ENCODE measurements around the gene ALDH3B2.
"Not testable (repeated sequence)": the region's sequence is repeated elsewhere in the genome, so short reads cannot be mapped to it uniquely, and the experiment has no call there.

Gene ALDH3B2

DNA sequence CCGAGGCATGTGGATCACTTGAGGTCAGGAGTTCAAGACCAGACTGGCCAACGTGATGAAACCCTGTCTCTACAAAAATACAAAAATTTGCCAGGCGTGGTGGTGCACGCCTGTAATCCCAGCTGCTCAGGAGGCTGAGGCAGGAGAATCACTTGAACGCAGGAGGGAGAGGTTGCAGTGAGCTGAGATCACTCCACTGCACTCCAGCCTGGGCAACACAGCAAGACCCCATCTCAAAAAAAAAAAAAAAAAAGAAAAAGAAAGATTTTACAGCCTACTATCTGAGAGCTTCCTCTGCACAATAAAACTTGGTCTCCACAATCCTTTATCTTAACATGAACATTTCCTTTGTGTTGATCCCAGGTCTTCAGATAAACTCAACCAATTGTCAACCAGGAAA is 13.7 kb downstream of the ALDH3B2 start:
- not testable (repeated sequence) for DNase-seq

- not testable (repeated sequence) for DNase-seq
Observed at GRCh38 chr11:67659651-67660165, 14.7 kb downstream of the ALDH3B2 start.

- DNase-seq: no peak
Observed at GRCh38 chr11:67657300-67657699, 17.1 kb downstream of the ALDH3B2 start.

- no peak for DNase-seq
Observed at GRCh38 chr11:67656278-67656922, 18.0 kb downstream of the ALDH3B2 start.

GRCh38 chr11:67654225-67654624 is 20.2 kb downstream of the ALDH3B2 start:
- DNase-seq: no peak

DNA sequence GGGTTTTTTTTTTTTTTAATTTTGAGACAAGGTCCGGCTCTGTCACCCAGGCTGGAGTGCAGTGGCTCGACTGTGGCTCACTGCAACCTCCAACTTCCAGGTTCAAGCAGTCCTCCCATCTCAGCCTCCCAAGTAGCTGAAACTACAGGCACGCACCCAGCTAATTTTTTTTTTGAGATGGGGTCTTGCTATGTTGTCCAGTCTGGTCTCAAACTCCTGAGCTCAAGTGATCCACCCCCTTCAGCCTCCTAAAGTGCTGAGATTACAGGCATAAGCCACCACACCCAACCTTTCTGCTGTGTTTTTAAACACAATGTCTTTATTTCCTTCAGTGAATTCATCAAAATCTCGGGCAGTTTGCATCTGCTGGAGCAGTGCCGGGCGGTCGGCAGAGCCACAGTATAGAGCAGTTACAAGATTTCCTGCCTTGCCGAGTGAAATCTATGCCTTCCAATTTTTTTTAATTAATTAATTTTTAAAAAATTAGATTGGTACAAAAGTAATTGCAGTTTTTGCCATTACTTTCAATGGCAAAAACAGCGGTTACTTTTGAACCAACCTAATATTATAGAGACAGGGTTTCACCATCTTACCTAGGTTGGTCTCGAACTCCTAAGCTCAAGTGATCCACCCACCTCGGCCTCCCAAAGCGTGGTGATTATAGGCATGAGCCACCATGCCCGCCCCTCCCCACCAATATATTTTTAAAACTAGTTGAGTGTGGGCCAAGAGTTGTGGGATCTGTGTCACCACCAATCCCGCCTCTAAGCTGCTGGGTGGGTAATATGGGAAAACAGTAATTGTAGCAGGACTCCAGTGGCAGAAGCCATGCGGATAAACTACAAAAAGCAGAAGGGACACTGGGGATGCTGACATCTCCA is 21.2 kb downstream of the ALDH3B2 start:
- no peak for DNase-seq

DNA sequence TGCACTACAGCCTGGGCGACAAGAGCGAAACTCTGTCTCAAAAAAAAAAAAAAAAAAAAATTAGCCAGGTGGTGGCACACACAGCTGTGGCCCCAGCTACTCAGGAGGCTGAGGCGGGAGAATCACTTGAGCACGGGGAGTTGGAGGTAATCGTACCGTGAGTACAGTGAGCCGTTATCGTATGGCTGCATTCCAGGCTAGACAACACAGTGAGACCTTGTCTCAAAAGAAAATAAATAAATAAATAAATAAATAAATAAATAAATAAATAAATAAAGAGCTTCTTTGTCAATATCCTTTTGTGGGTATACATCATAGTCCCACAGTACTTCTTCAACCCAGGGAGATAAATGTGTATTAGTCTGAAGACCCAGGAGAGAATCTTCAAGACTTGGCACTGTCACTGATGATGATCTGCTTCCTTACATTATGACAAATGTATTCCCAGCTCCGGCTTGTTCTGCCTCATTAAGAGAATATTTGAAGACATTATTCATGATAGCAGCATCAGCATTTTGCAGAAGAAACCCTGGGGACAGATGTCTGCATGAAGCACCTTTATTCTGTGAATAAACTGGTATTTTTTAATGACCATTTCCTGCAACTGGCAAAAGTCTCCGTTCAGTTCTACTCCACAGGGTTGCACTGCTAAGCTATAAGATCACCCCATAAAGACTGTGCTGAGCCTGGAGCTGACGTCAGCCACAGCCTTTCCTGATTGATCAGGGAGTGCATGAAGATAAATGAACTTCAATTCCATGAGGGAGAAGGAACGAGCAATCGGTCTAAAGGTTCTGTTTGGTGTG is 22.2 kb downstream of the ALDH3B2 start:
- DNase-seq: no peak

DNA sequence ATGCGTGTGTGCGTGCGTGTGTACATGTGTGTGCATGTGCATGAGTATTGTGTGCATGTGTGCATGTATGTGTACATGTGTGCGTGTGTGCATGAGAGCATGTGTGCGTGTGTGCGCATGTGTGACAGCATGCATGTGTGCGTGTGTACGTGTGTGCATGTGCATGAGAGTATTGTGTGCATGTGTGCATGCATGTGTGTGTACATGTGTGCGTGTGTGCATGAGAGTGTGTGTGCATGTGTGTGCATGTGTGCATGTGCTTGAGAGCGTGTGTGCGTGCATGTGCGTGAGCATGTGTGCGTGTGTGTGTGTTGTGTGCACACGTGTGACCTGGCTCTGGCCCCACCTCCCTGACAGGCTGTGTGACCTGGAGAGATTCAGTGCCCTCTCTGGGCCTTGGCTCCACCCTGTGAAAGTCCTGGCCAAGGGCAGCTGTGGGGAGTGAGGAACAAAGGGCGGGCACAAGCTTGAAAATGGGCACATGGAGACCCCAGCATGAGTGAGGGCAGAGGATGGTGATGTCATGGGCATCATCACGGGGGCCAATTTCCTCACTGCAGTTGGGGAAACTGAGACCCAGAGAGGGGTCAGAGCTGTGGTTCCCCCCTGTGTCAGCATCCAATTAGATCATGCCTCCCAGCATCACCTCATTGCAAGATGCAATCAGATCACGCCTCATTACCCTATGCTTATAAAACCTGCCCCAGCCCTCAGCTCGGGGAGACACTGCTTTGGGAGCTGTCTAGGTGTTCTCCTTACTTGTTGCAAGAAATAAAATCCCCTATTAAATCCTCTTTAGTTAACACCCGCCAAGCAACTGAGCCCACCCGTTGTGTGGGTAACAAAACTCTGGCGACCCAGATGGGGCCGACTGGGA is 24.6 kb downstream of the ALDH3B2 start:
- DNase-seq: no peak

GRCh38 chr11:67648796-67649613 is 25.4 kb downstream of the ALDH3B2 start:
- no peak for DNase-seq

GRCh38 chr11:67648140-67648795 is 26.2 kb downstream of the ALDH3B2 start:
- peak; percentile 71 for DNase-seq

DNA sequence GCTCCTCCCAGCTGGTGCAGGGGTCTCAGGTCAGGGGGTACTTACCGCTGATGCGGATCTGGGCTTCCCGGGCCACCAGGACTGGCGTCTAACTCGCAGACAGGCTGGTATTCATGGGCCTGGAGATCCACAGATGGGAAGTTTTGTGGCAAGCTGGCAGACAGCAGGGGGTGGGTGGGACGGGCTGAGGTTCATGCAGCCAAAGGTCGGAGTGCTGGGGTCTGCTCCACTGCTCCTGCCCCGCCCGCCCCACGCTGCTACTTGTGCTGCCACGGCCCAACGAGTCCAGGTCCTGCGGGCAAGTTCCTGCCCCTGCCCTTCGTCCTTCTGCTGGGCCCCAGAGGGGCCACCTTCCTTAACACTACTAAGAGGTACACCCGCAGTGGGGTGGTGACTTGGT is 27.0 kb downstream of the ALDH3B2 start:
- DNase-seq: no peak

DNA sequence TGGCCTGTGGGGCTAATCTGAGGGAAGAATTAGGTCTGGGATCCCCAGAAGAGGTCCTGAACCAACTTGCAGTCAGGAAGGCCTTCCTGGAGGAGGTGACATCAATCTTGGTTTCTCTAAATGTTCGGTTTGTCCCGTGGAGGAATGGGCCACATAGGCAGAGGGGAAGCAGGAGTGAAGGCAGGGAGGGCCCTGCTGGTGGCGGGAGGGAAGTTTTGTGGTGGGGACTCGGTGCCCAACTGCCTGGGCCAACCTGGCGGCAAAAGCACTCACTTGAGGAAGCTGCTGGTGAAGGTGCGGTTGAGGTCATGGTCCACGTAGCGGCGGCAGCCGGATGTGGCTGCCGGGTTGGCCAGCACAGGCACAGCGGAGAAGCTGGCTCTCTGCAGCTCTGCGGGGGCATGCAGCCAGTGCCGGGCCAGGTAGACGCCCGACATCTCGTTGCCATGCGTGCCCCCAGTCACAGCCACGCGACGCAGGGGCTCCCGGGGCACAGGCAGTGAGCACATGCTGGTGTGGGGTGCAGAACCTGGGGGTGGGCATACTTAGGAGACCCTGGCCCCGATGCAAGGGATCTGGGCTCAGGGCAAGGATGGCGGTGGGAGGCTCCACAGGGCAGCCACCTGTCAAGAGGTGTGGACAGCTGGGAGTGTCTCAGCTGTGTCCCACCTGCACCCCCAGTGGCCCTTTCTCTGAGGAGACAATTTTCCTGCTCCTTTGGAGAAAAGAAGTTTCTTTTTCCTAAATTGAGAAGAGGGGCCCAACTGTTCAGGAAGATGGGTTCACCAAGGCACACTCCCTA is 27.7 kb downstream of the ALDH3B2 start:
- no peak for DNase-seq

- DNase-seq: no peak
Observed at GRCh38 chr11:67645521-67646461, 28.6 kb downstream of the ALDH3B2 start.

- DNase-seq: no peak
Observed at GRCh38 chr11:67644472-67645418, 29.7 kb downstream of the ALDH3B2 start.

- no peak for DNase-seq
Observed at GRCh38 chr11:67644042-67644441, 30.4 kb downstream of the ALDH3B2 start.

- DNase-seq: no peak
Observed at GRCh38 chr11:67642173-67643120, 32.0 kb downstream of the ALDH3B2 start.

Measured in stimulated activated CD4-positive, alpha-beta T cell treated with anti-CD3 and anti-CD28 coated beads, Interleukin-1b, Interleukin-23, amount 100 ng/mL, for 48 hours (primary cell).